ACC112 (cell line): ENCODE measurements around the gene TMEM156.

ENCODE experiments used
- H2AFZ ChIP-seq: fragments of 200-600 bp; sonication (generic); one replicate; pipeline ENCODE4 v1.6.0; 2017; ENCODE audit warnings: antibody characterized with exemption, low read length; ENCODE audit not compliant: unreplicated experiment
- H3K27ac ChIP-seq: fragments of 200-600 bp; sonication (generic); 2 replicates; pipeline ENCODE4 v1.5.1; 2014; ENCODE audit warnings: low read depth, mild to moderate bottlenecking, antibody characterized with exemption, low read length, moderate library complexity
- H3K27me3 ChIP-seq: fragments of 200-600 bp; sonication (generic); 2 replicates; pipeline ENCODE4 v1.6.1; 2014; ENCODE audit warnings: mild to moderate bottlenecking, antibody characterized with exemption, low read length, moderate library complexity, mixed read lengths; ENCODE audit not compliant: insufficient read depth
- H3K36me3 ChIP-seq: fragments of 200-600 bp; sonication (generic); 2 replicates; pipeline ENCODE4 v1.6.1; 2016; ENCODE audit warnings: mild to moderate bottlenecking, antibody characterized with exemption, low read length, moderate library complexity, mixed read lengths; ENCODE audit not compliant: insufficient read depth
- H3K4me1 ChIP-seq: fragments of 200-600 bp; sonication (generic); one replicate; pipeline ENCODE4 v1.6.1; 2016; ENCODE audit warnings: low read length, mixed read lengths; ENCODE audit not compliant: insufficient read depth, unreplicated experiment, control insufficient read depth
- H3K4me3 ChIP-seq: fragments of 200-600 bp; sonication (generic); 2 replicates; pipeline ENCODE4 v1.5.1; 2014; ENCODE audit warnings: mild to moderate bottlenecking, low read depth, low read length
- H3K79me2 ChIP-seq: fragments of 200-600 bp; sonication (generic); one replicate; pipeline ENCODE4 v1.6.0; 2016; ENCODE audit warnings: low read length; ENCODE audit not compliant: control insufficient read depth, unreplicated experiment, insufficient read depth

Gene TMEM156

GRCh38 chr4:39056023-39056422 lies 23.8 kb upstream of the TMEM156 start:
- Histone ChIP-seq H3K27me3 (no peaks in the 10 kb centered on the region), H3K79me2 (peaks cover 40% of the 10 kb centered on the region), H3K36me3 (no peaks in the 10 kb centered on the region), H3K4me3 (no peak overlapping the region), H2AFZ (no peak overlapping the region), H3K4me1 (no peaks in the 10 kb centered on the region), H3K27ac (no peak overlapping the region)

GRCh38 chr4:39054497-39054896 lies 22.3 kb upstream of the TMEM156 start:
- no peak overlapping the region for H3K27ac ChIP-seq
- H3K4me3 ChIP-seq: no peak overlapping the region
- peaks cover 43% of the 10 kb centered on the region for H3K79me2 ChIP-seq
- H3K4me1 ChIP-seq: no peaks in the 10 kb centered on the region
- no peaks in the 10 kb centered on the region for H3K27me3 ChIP-seq
- H3K36me3 ChIP-seq: peaks cover 3% of the 10 kb centered on the region; the same call in 1 of the 2 replicates
- no peak overlapping the region for H2AFZ ChIP-seq

GRCh38 chr4:39053983-39054382 lies 21.8 kb upstream of the TMEM156 start:
- Histone ChIP-seq H3K27ac (no peak overlapping the region), H3K4me3 (no peak overlapping the region), H3K4me1 (no peaks in the 10 kb centered on the region), H3K36me3 (peaks cover 3% of the 10 kb centered on the region; the same call in 1 of the 2 replicates), H3K27me3 (no peaks in the 10 kb centered on the region), H2AFZ (no peak overlapping the region), H3K79me2 (peaks cover 49% of the 10 kb centered on the region)

GRCh38 chr4:39051492-39051891 lies 19.3 kb upstream of the TMEM156 start:
- peaks cover 18% of the 10 kb centered on the region for H3K4me1 ChIP-seq
- peaks cover 3% of the 10 kb centered on the region; the same call in 1 of the 2 replicates for H3K36me3 ChIP-seq
- no peak overlapping the region for H2AFZ ChIP-seq
- H3K27me3 ChIP-seq: no peaks in the 10 kb centered on the region
- no peak overlapping the region for H3K27ac ChIP-seq
- H3K79me2 ChIP-seq: peaks cover 69% of the 10 kb centered on the region
- no peak overlapping the region for H3K4me3 ChIP-seq

GRCh38 chr4:39050590-39050989 lies 18.4 kb upstream of the TMEM156 start:
- Histone ChIP-seq H3K4me1 (peaks cover 24% of the 10 kb centered on the region), H3K27ac (no peak overlapping the region), H3K4me3 (no peak overlapping the region), H3K27me3 (no peaks in the 10 kb centered on the region), H3K79me2 (peaks cover 70% of the 10 kb centered on the region), H2AFZ (no peak overlapping the region), H3K36me3 (peaks cover 3% of the 10 kb centered on the region; the same call in 1 of the 2 replicates)

- H3K27me3 ChIP-seq: no peaks in the 10 kb centered on the region
- peaks cover 60% of the 10 kb centered on the region for H3K79me2 ChIP-seq
- peaks cover 33% of the 10 kb centered on the region for H3K4me1 ChIP-seq
- H3K4me3 ChIP-seq: no peak overlapping the region
- H3K36me3 ChIP-seq: peaks cover 3% of the 10 kb centered on the region; the same call in 1 of the 2 replicates
- H3K27ac ChIP-seq: no peak overlapping the region
- H2AFZ ChIP-seq: no peak overlapping the region
Measured at GRCh38 chr4:39048311-39048710, 16.1 kb upstream of the TMEM156 start.

- H3K4me3 ChIP-seq: no peak overlapping the region
- peaks cover 3% of the 10 kb centered on the region; the same call in 1 of the 2 replicates for H3K36me3 ChIP-seq
- no peaks in the 10 kb centered on the region for H3K27me3 ChIP-seq
- no peak overlapping the region for H2AFZ ChIP-seq
- peaks cover 58% of the 10 kb centered on the region for H3K79me2 ChIP-seq
- peaks cover 36% of the 10 kb centered on the region for H3K4me1 ChIP-seq
- H3K27ac ChIP-seq: no peak overlapping the region
Measured at GRCh38 chr4:39047681-39048080, 15.5 kb upstream of the TMEM156 start.

GRCh38 chr4:39046249-39046648 lies 14.0 kb upstream of the TMEM156 start:
- peak overlapping the region; percentile 38 for H3K27ac ChIP-seq
- peaks cover 3% of the 10 kb centered on the region; the same call in 1 of the 2 replicates for H3K36me3 ChIP-seq
- peaks cover 47% of the 10 kb centered on the region for H3K79me2 ChIP-seq
- H3K4me1 ChIP-seq: peaks cover 36% of the 10 kb centered on the region
- H2AFZ ChIP-seq: no peak overlapping the region
- no peaks in the 10 kb centered on the region for H3K27me3 ChIP-seq
- peak overlapping the region; percentile 98 for H3K4me3 ChIP-seq

GRCh38 chr4:39045827-39046221 lies 13.6 kb upstream of the TMEM156 start:
- peak overlapping the region; percentile 98 for H3K4me3 ChIP-seq
- no peak overlapping the region for H2AFZ ChIP-seq
- peaks cover 2% of the 10 kb centered on the region; the same call in 1 of the 2 replicates for H3K36me3 ChIP-seq
- peak overlapping the region; percentile 38 for H3K27ac ChIP-seq
- H3K79me2 ChIP-seq: peaks cover 43% of the 10 kb centered on the region
- H3K4me1 ChIP-seq: peaks cover 36% of the 10 kb centered on the region
- H3K27me3 ChIP-seq: no peaks in the 10 kb centered on the region

- H3K4me1 ChIP-seq: peaks cover 36% of the 10 kb centered on the region
- peak overlapping the region; percentile 98 for H3K4me3 ChIP-seq
- peak overlapping the region; percentile 94 for H2AFZ ChIP-seq
- no peaks in the 10 kb centered on the region for H3K36me3 ChIP-seq
- peak overlapping the region; percentile 38 for H3K27ac ChIP-seq
- H3K27me3 ChIP-seq: no peaks in the 10 kb centered on the region
- H3K79me2 ChIP-seq: peaks cover 37% of the 10 kb centered on the region
Measured at GRCh38 chr4:39044956-39045826, 13.0 kb upstream of the TMEM156 start.
